Ascending aorta (tissue), 2 donors: Measurements from ENCODE around the gene ALKAL2. TPM values are rescaled to one million over a fixed set of nuclear protein-coding genes. Genes with fewer than 3 reads are reported as not detected.
A peak's percentile ranks its signal among the peaks of the same experiment; 100 is the strongest.

Experiments
- DNase-seq, 2 donors: peaks; one replicate each; pipeline ENCODE4 v3.0.0-alpha.2; 2019; ENCODE audit warnings: low spot score in 2 of 2
- H3K27ac ChIP-seq, 2 donors: fragments of 200-600 bp; sonication (generic); one replicate each; pipeline ENCODE4 v1.5.1; 2016 to 2017; ENCODE audit warnings: mild to moderate bottlenecking in 1 of 2
- H3K27me3 ChIP-seq: fragments of 200-600 bp; sonication (generic); one replicate; pipeline ENCODE4 v1.5.1; 2017
- H3K36me3 ChIP-seq, 2 donors: fragments of 200-600 bp; sonication (generic); one replicate each; pipeline ENCODE4 v1.5.1; 2016
- H3K4me1 ChIP-seq, 2 donors: fragments of 200-600 bp; sonication (generic); one replicate each; pipeline ENCODE4 v1.5.1; 2016 to 2017; ENCODE audit warnings: mild to moderate bottlenecking in 1 of 2
- H3K4me3 ChIP-seq, 2 donors: fragments of 200-600 bp; sonication (generic); one replicate each; pipeline ENCODE4 v1.5.1; 2016 to 2017; ENCODE audit warnings: mild to moderate bottlenecking in 1 of 2
- H3K9me3 ChIP-seq, 2 donors: fragments of 200-600 bp; sonication (generic); one replicate each; pipeline ENCODE4 v1.5.1; 2016
- CTCF ChIP-seq, 3 experiments: fragments of 200-600 bp in 2 of 3; fragments of 450-650 bp in 1 of 3; sonication (generic) in 2 of 3; IDR thresholded peaks; one replicate each; pipeline ENCODE4 v1.5.1; 2016 to 2019; ENCODE audit warnings: antibody characterized with exemption in 3 of 3, mild to moderate bottlenecking in 1 of 3, moderate library complexity in 1 of 3
- intact Hi-C: fragments of 100-400 bp; cut with DNase I; formaldehyde crosslinking; loops from one replicate; pipeline ENCODE4 v1.15.1; 2023
- total RNA-seq: library from RNA; depleted of rRNA; stranded (reverse); fragments of >200 nt; gene quantifications from one replicate; pipeline ENCODE4 v1.1.0, GENCODE V29; 2016

Gene ALKAL2
- total RNA-seq, 1 donor from 2014 or later = 26.7 TPM

GRCh38 chr2:249538-250042 is 38.3 kb downstream of the ALKAL2 start:
- Histone ChIP-seq H3K4me1 (no peaks in the 10 kb centered on the region), H3K36me3 (peaks cover 0 to 21% of the 10 kb centered on the region in 2 donors), H3K27ac (no peak overlapping the region), H3K9me3 (no peaks in the 10 kb centered on the region), H3K4me3 (no peak overlapping the region), H3K27me3 (no peaks in the 10 kb centered on the region)
- DNase-seq = no peak
- intact Hi-C loops = loop anchor here (10.0 kb wide), 1 partner anchor 385 kb away; no protein-coding TSS in a partner anchor
- no peak for TF ChIP-seq CTCF (IDR thresholded peaks at IDR 0.05)

GRCh38 chr2:248724-249123 is 39.2 kb downstream of the ALKAL2 start:
- no peaks in the 10 kb centered on the region for H3K9me3 ChIP-seq
- no peak overlapping the region for H3K4me3 ChIP-seq
- intact Hi-C loops = loop anchor here (10.0 kb wide), 1 partner anchor 386 kb away; no protein-coding TSS in a partner anchor
- H3K4me1 ChIP-seq = no peaks in the 10 kb centered on the region
- no peak overlapping the region for H3K27ac ChIP-seq
- H3K27me3 ChIP-seq = no peaks in the 10 kb centered on the region
- no peak for TF ChIP-seq CTCF (IDR thresholded peaks at IDR 0.05)
- H3K36me3 ChIP-seq = peaks cover 2 to 30% of the 10 kb centered on the region in 2 donors
- DNase-seq = no peak

GRCh38 chr2:246489-247144 is 41.3 kb downstream of the ALKAL2 start:
- Histone ChIP-seq H3K4me1 (no peaks in the 10 kb centered on the region), H3K27me3 (no peaks in the 10 kb centered on the region), H3K27ac (no peak overlapping the region), H3K9me3 (no peaks in the 10 kb centered on the region), H3K4me3 (no peak overlapping the region), H3K36me3 (peaks cover 9 to 38% of the 10 kb centered on the region in 2 donors)
- DNase-seq = no peak
- intact Hi-C loops = loop anchor here (1.0 to 10.0 kb wide), 2 partner anchors 44 to 388 kb away; no protein-coding TSS in a partner anchor
- TF ChIP-seq CTCF (IDR thresholded peaks at IDR 0.05) = peak; percentile 14 to 55 (median 41)

DNA sequence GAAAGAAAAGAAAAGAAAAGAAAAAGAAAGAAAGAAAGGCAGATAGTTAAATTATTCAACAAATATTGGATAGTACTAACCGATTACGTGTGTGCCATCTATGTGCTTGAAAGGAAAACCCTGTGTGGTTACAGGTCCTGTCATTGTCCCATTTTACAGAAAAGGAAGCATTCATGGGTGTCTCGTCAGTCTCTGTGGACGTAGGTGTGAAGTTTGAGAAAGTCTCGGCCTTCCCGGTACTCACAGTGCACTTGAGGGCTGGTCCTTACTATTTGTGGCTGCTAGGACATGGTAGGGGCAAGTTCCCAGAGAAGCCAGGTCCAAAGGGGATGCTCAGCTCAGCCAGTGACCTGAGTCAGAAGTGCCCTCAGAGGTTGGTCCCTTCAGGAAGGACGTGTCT is 43.3 kb downstream of the ALKAL2 start:
- Histone ChIP-seq H3K9me3 (no peaks in the 10 kb centered on the region), H3K27ac (no peak overlapping the region), H3K4me1 (no peaks in the 10 kb centered on the region), H3K36me3 (peaks cover 9 to 42% of the 10 kb centered on the region in 2 donors), H3K27me3 (no peaks in the 10 kb centered on the region), H3K4me3 (no peak overlapping the region)
- no peak for DNase-seq
- no peak for TF ChIP-seq CTCF (IDR thresholded peaks at IDR 0.05)
- intact Hi-C loops = loop anchor here (10.0 kb wide), 1 partner anchor 390 kb away; no protein-coding TSS in a partner anchor

GRCh38 chr2:238869-239268 is 49.0 kb downstream of the ALKAL2 start:
- no peak overlapping the region for H3K4me3 ChIP-seq
- DNase-seq = no peak
- intact Hi-C loops = no loop called here
- H3K9me3 ChIP-seq = no peaks in the 10 kb centered on the region
- H3K27ac ChIP-seq = no peak overlapping the region
- H3K36me3 ChIP-seq = peaks cover 9 to 17% of the 10 kb centered on the region in 2 donors
- TF ChIP-seq CTCF (IDR thresholded peaks at IDR 0.05) = no peak
- no peaks in the 10 kb centered on the region for H3K4me1 ChIP-seq
- H3K27me3 ChIP-seq = no peaks in the 10 kb centered on the region
